PC-3 (cell line): Measurements from ENCODE around the gene PRMT3. TPM values are rescaled to one million over a fixed set of nuclear protein-coding genes. Genes with fewer than 3 reads are reported as not detected.

ENCODE experiments used
- total RNA-seq: library from RNA; depleted of rRNA; stranded (reverse); fragments of >200 nt; gene quantifications from 2 replicates; pipeline ENCODE4 v1.2.3, GENCODE V29; 2014; rRNA removed

PRMT3 gene
- total RNA-seq, 1 experiment from 2014 or later: 43.7 TPM

Other genes starting within 250 kb of the PRMT3 start
- gene DBX1, start 227.2 kb upstream of the PRMT3 start, total RNA-seq: not detected in 2 replicates
- 39.7 and 48.3 TPM in 2 replicates for gene HTATIP2, start 24.0 kb upstream of the PRMT3 start, total RNA-seq
- not detected in 2 replicates for gene SLC6A5, start 211.9 kb downstream of the PRMT3 start, total RNA-seq